Neural crest cell (in vitro differentiated cells): ENCODE measurements around the gene DAPK1. TPM values are rescaled to one million over a fixed set of nuclear protein-coding genes. Genes with fewer than 3 reads are reported as not detected.

Experiments used
- DNase-seq: peaks from one replicate; pipeline ENCODE4 v3.0.0; 2021; ENCODE audit warnings: low read depth, mixed read lengths, low spot score
- H3K27ac Mint-ChIP-seq: one replicate; pipeline ENCODE4 v1.8.0; 2021; ENCODE audit warnings: mild to moderate bottlenecking, mixed read lengths; ENCODE audit not compliant: unreplicated experiment
- H3K27me3 Mint-ChIP-seq: 2 replicates; pipeline ENCODE4 v1.8.0; 2021; ENCODE audit warnings: low read depth, mild to moderate bottlenecking, mixed read lengths
- H3K36me3 Mint-ChIP-seq: 2 replicates; pipeline ENCODE4 v1.8.0; 2021; ENCODE audit warnings: low read depth, mild to moderate bottlenecking, mixed read lengths
- H3K4me1 Mint-ChIP-seq: 2 replicates; pipeline ENCODE4 v1.8.0; 2021; ENCODE audit warnings: mixed read lengths
- H3K4me3 Mint-ChIP-seq: one replicate; pipeline ENCODE4 v1.8.0; 2021; ENCODE audit warnings: mild to moderate bottlenecking, mixed read lengths
- H3K9me3 Mint-ChIP-seq: 2 replicates; pipeline ENCODE4 v1.8.0; 2021; ENCODE audit warnings: mixed read lengths
- CTCF ChIP-seq: fragments of 200-600 bp; sonication (generic); conservative IDR thresholded peaks from 2 replicates; pipeline ENCODE4 v1.5.0; 2021; ENCODE audit warnings: antibody characterized with exemption, mild to moderate bottlenecking
- total RNA-seq: library from RNA; stranded (reverse); gene quantifications from 2 replicates; pipeline ENCODE4 v1.2.1, GENCODE V29; 2021

Gene DAPK1
- total RNA-seq, 1 donor from 2014 or later: 62.7 TPM

DNA sequence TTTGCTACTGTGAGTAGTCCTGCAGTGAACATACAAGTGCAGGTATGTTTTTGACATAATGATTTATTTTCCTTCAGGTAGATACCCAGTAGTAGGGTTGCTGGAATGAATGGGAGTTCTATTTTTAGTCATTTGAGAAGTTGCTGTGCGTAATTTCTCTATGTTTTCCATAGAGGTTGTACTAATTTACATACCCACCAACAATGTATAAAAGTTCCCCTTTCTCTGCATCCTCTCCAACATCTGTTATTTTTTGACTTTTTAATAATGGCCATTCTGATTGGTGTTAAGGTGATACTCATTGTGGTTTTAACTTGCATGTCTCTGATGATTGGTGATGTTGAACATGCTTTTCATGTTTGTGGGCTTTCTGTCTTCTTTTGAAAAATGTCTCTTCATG lies 163.6 kb downstream of the DAPK1 start:
- no peak for DNase-seq
- H3K36me3 Mint-ChIP-seq: peaks cover 39% of the 10 kb centered on the region
- no peaks in the 10 kb centered on the region for H3K27me3 Mint-ChIP-seq
- H3K4me1 Mint-ChIP-seq: peaks cover 23% of the 10 kb centered on the region
- no peak overlapping the region for H3K4me3 Mint-ChIP-seq
- no peak overlapping the region for H3K27ac Mint-ChIP-seq
- no peak for TF ChIP-seq CTCF
- H3K9me3 Mint-ChIP-seq: no peaks in the 10 kb centered on the region

- peak; percentile 86 for DNase-seq
- Mint-ChIP-seq H3K4me1 (peaks cover 6% of the 10 kb centered on the region), H3K36me3 (peaks cover 49% of the 10 kb centered on the region), H3K9me3 (no peaks in the 10 kb centered on the region), H3K4me3 (no peak overlapping the region), H3K27ac (peak overlapping the region; percentile 48), H3K27me3 (no peaks in the 10 kb centered on the region)
- peak; percentile 71 for TF ChIP-seq CTCF
Measured at GRCh38 chr9:87662808-87663528, 165.3 kb downstream of the DAPK1 start.

- Mint-ChIP-seq H3K4me1 (peaks cover 4% of the 10 kb centered on the region), H3K9me3 (no peaks in the 10 kb centered on the region), H3K27ac (peak overlapping the region; percentile 86), H3K4me3 (no peak overlapping the region), H3K36me3 (peaks cover 51% of the 10 kb centered on the region), H3K27me3 (no peaks in the 10 kb centered on the region)
- TF ChIP-seq CTCF: no peak
- no peak for DNase-seq
Measured at GRCh38 chr9:87663556-87663955, 165.9 kb downstream of the DAPK1 start.

GRCh38 chr9:87664153-87665060 lies 166.7 kb downstream of the DAPK1 start:
- TF ChIP-seq CTCF: no peak
- peaks cover 2% of the 10 kb centered on the region for H3K9me3 Mint-ChIP-seq
- no peak for DNase-seq
- no peak overlapping the region for H3K27ac Mint-ChIP-seq
- no peak overlapping the region for H3K4me3 Mint-ChIP-seq
- H3K27me3 Mint-ChIP-seq: no peaks in the 10 kb centered on the region
- peaks cover 50% of the 10 kb centered on the region for H3K36me3 Mint-ChIP-seq
- H3K4me1 Mint-ChIP-seq: peaks cover 4% of the 10 kb centered on the region

DNA sequence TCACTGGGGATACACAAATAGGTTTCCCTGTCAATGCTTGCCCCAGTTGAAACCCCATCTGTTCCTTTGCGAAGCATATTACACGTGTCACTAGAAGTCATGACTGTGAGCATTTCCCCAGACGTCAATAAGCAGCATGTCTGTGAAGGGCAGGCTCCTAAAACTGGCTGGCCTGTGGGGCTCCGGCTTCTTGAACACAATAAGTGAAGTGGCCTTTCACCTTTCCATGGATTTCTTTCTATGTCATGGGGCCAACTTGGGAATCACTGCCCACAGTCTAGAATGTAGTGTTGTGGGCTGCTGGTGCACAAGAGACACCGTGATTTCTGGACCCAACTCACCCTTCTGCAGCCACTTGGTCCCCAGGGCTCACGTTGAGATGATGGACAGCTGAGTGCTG lies 167.8 kb downstream of the DAPK1 start:
- no peak for TF ChIP-seq CTCF
- Mint-ChIP-seq H3K27ac (no peak overlapping the region), H3K27me3 (no peaks in the 10 kb centered on the region), H3K4me1 (peaks cover 4% of the 10 kb centered on the region), H3K9me3 (peaks cover 2% of the 10 kb centered on the region), H3K36me3 (peaks cover 46% of the 10 kb centered on the region), H3K4me3 (no peak overlapping the region)
- no peak for DNase-seq
